Measurements from ENCODE around the gene SOD2.

SOD2 gene

GRCh38 chr6:159645640-159646039, 47.4 kb downstream of the SOD2 start:
- DNase-seq (ENCODE audit: extremely low read depth in 1 of 2, low read depth in 1 of 2): no peak
